ENCODE data around the gene KDM2A.

KDM2A gene

GRCh38 chr11:67261640-67261945, 142.5 kb downstream of the KDM2A start:
- Histone ChIP-seq H3K9me3 (ENCODE audit: control insufficient read depth, low read length) (no peaks in the 10 kb centered on the region), H3K36me3 (ENCODE audit: control insufficient read depth, insufficient read depth, low read length) (no peaks in the 10 kb centered on the region), H3K27ac (no peak overlapping the region), H3K9ac (no peak overlapping the region), H3K79me2 (peaks cover 6% of the 10 kb centered on the region), H3K4me3 (ENCODE audit: low read depth, low read length) (no peak overlapping the region), H2AFZ (peak overlapping the region; percentile 63), H3K27me3 (ENCODE audit: control insufficient read depth, insufficient read depth, low read length) (no peaks in the 10 kb centered on the region), H3K4me1 (no peaks in the 10 kb centered on the region), H3K4me2 (ENCODE audit: low read length) (no peak overlapping the region)
- TF ChIP-seq CTCF (IDR thresholded peaks at IDR 0.05): no peak

- Histone ChIP-seq H3K4me1 (no peaks in the 10 kb centered on the region), H3K9ac (no peak overlapping the region), H3K27me3 (ENCODE audit: control insufficient read depth, insufficient read depth, low read length) (no peaks in the 10 kb centered on the region), H3K27ac (no peak overlapping the region), H3K9me3 (ENCODE audit: control insufficient read depth, low read length) (no peaks in the 10 kb centered on the region), H3K4me2 (ENCODE audit: low read length) (no peak overlapping the region), H3K79me2 (peaks cover 6% of the 10 kb centered on the region), H3K4me3 (ENCODE audit: low read depth, low read length) (no peak overlapping the region), H2AFZ (peak overlapping the region; percentile 63), H3K36me3 (ENCODE audit: control insufficient read depth, insufficient read depth, low read length) (no peaks in the 10 kb centered on the region)
- TF ChIP-seq CTCF (IDR thresholded peaks at IDR 0.05): no peak
Measured at GRCh38 chr11:67261946-67262681, 143.1 kb downstream of the KDM2A start.

- peak overlapping the region; percentile 80 for H2AFZ ChIP-seq
- H3K4me2 ChIP-seq (ENCODE audit: low read length): no peak overlapping the region
- no peaks in the 10 kb centered on the region for H3K9me3 ChIP-seq (ENCODE audit: control insufficient read depth, low read length)
- TF ChIP-seq CTCF (IDR thresholded peaks at IDR 0.05): peak; percentile 71
- no peak overlapping the region for H3K9ac ChIP-seq
- H3K4me3 ChIP-seq (ENCODE audit: low read depth, low read length): no peak overlapping the region
- no peaks in the 10 kb centered on the region for H3K4me1 ChIP-seq
- no peaks in the 10 kb centered on the region for H3K27me3 ChIP-seq (ENCODE audit: control insufficient read depth, insufficient read depth, low read length)
- H3K36me3 ChIP-seq (ENCODE audit: control insufficient read depth, insufficient read depth, low read length): no peaks in the 10 kb centered on the region
- H3K79me2 ChIP-seq: peaks cover 13% of the 10 kb centered on the region
- H3K27ac ChIP-seq: peak overlapping the region; percentile 19
Measured at GRCh38 chr11:67262731-67263675, 143.9 kb downstream of the KDM2A start.

- Histone ChIP-seq H3K79me2 (peaks cover 21% of the 10 kb centered on the region), H3K36me3 (ENCODE audit: control insufficient read depth, insufficient read depth, low read length) (no peaks in the 10 kb centered on the region), H3K4me1 (no peaks in the 10 kb centered on the region), H3K27me3 (ENCODE audit: control insufficient read depth, insufficient read depth, low read length) (no peaks in the 10 kb centered on the region), H3K9ac (no peak overlapping the region), H3K9me3 (ENCODE audit: control insufficient read depth, low read length) (no peaks in the 10 kb centered on the region), H3K27ac (no peak overlapping the region), H3K4me2 (ENCODE audit: low read length) (no peak overlapping the region), H3K4me3 (ENCODE audit: low read depth, low read length) (no peak overlapping the region), H2AFZ (no peak overlapping the region)
- TF ChIP-seq CTCF (IDR thresholded peaks at IDR 0.05): no peak
Measured at GRCh38 chr11:67264260-67264659, 145.2 kb downstream of the KDM2A start.
